DOHH2 (cell line): Measurements from ENCODE around the gene FCRL5.

Source experiments
- H3F3A ChIP-seq: fragments of 200-600 bp; sonication (generic), shearing (Covaris generic); 2 replicates; pipeline ENCODE4 v1.6.0; 2016; ENCODE audit warnings: antibody characterized with exemption, mild to moderate bottlenecking; ENCODE audit not compliant: control insufficient read depth, insufficient read depth
- H3K27ac ChIP-seq: fragments of 200-600 bp; sonication (generic); 2 replicates; pipeline ENCODE4 v1.5.1; 2014; ENCODE audit warnings: low read depth, mild to moderate bottlenecking, low read length, moderate library complexity
- H3K27me3 ChIP-seq: fragments of 200-600 bp; sonication (generic); 2 replicates; pipeline ENCODE4 v1.6.1; 2014; ENCODE audit warnings: mild to moderate bottlenecking, low read length, mixed read lengths; ENCODE audit not compliant: control insufficient read depth
- H3K36me3 ChIP-seq: fragments of 200-600 bp; sonication (generic); 2 replicates; pipeline ENCODE4 v1.6.1; 2014; ENCODE audit warnings: mild to moderate bottlenecking, low read length, moderate library complexity, mixed read lengths; ENCODE audit not compliant: control insufficient read depth
- H3K4me1 ChIP-seq: fragments of 200-600 bp; sonication (generic); 2 replicates; pipeline ENCODE4 v1.6.1; 2014; ENCODE audit warnings: mild to moderate bottlenecking, low read length, mixed read lengths; ENCODE audit not compliant: control insufficient read depth
- H3K4me2 ChIP-seq: fragments of 200-600 bp; sonication (generic); 2 replicates; pipeline ENCODE4 v1.6.0; 2014; ENCODE audit warnings: mild to moderate bottlenecking, low read length, moderate library complexity
- H3K4me3 ChIP-seq: fragments of 200-600 bp; sonication (generic); 2 replicates; pipeline ENCODE4 v1.5.1; 2014; ENCODE audit warnings: mild to moderate bottlenecking, low read length, mixed read lengths
- H3K79me2 ChIP-seq: fragments of 200-600 bp; sonication (generic); 2 replicates; pipeline ENCODE4 v1.6.1; 2014; ENCODE audit warnings: mild to moderate bottlenecking, low read length, mixed read lengths; ENCODE audit not compliant: control insufficient read depth
- H3K9me2 ChIP-seq: fragments of 200-600 bp; sonication (generic); replicated peaks from 2 replicates; pipeline ENCODE4 v1.6.1; 2014; ENCODE audit warnings: mild to moderate bottlenecking, low read length, mixed read lengths; ENCODE audit not compliant: control insufficient read depth
- H3K9me3 ChIP-seq: fragments of 200-600 bp; sonication (generic); 2 replicates; pipeline ENCODE4 v1.6.1; 2014; ENCODE audit warnings: antibody characterized with exemption, low read length, mixed read lengths; ENCODE audit not compliant: control insufficient read depth, insufficient read depth
- H4K20me1 ChIP-seq: fragments of 200-600 bp; sonication (generic); 2 replicates; pipeline ENCODE4 v1.6.0; 2014; ENCODE audit warnings: low read depth, mild to moderate bottlenecking, antibody characterized with exemption, low read length, moderate library complexity; ENCODE audit not compliant: control insufficient read depth, insufficient read depth
- EZH2phosphoT487 ChIP-seq: fragments of 200-600 bp; sonication (generic); IDR thresholded peaks from 2 replicates; pipeline ENCODE4 v1.6.1; 2017; ENCODE audit warnings: borderline replicate concordance, mild to moderate bottlenecking, antibody characterized with exemption, low read length, moderate library complexity, mixed read lengths
- TF ChIP-seq, protein P1 (sequence below): fragments of 200-600 bp; sonication (generic); IDR thresholded peaks from one replicate; pipeline ENCODE4 v1.5.1; 2014; ENCODE audit warnings: antibody characterized with exemption, mild to moderate bottlenecking, low read depth, low read length; ENCODE audit not compliant: poor library complexity, severe bottlenecking

Gene FCRL5

DNA sequence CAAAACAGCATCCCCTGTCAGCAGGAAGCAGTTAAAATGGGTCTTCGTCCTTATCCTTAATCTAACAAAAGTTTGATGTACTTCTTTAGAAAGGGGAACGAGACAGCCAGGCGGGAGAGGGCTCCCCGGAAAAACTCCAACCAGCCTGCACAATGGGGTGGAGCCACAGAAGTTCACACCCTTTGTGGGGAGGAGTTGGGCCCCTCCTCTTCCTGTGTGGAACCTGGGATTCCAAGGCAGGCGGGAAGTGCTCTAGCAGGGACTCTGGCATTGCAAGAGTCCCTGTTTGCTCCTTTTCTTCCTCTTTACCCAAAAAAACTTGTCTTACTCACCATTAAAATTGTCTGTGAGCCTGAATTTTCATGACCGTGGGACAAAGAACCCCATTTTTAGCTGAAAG, 47.7 kb downstream of the FCRL5 start:
- H3K4me2 ChIP-seq, result no peak overlapping the region

DNA sequence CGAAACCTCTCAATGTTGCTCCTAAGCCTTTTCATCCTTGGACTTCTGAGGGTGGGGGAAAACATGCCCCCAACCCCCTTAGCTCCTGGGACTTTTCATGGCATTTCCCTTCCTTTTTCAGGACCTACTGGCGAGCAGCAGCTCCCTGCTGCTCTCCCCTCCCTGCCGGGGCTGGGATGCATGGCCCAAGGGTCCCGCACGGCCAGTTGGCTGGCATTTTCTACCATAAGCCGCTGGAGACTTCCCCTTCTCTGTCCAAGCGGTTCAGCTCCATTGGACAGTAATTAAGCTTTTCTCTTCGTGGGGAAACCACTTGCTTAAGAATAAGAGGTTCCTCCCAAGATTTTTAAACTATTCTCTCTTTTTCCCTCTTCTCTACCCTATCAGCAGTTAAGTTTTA, 52.8 kb downstream of the FCRL5 start:
- no peaks in the 10 kb centered on the region for H3K27me3 ChIP-seq
- peaks cover 3% of the 10 kb centered on the region for H3K4me1 ChIP-seq
- no peak for TF ChIP-seq EZH2phosphoT487
- TF ChIP-seq, protein P1, sequence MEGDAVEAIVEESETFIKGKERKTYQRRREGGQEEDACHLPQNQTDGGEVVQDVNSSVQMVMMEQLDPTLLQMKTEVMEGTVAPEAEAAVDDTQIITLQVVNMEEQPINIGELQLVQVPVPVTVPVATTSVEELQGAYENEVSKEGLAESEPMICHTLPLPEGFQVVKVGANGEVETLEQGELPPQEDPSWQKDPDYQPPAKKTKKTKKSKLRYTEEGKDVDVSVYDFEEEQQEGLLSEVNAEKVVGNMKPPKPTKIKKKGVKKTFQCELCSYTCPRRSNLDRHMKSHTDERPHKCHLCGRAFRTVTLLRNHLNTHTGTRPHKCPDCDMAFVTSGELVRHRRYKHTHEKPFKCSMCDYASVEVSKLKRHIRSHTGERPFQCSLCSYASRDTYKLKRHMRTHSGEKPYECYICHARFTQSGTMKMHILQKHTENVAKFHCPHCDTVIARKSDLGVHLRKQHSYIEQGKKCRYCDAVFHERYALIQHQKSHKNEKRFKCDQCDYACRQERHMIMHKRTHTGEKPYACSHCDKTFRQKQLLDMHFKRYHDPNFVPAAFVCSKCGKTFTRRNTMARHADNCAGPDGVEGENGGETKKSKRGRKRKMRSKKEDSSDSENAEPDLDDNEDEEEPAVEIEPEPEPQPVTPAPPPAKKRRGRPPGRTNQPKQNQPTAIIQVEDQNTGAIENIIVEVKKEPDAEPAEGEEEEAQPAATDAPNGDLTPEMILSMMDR, result no peak
- no peaks in the 10 kb centered on the region for H3K9me2 ChIP-seq
- H4K20me1 ChIP-seq, result no peaks in the 10 kb centered on the region
- H3K79me2 ChIP-seq, result no peaks in the 10 kb centered on the region
- no peak overlapping the region for H3K27ac ChIP-seq
- no peaks in the 10 kb centered on the region for H3K9me3 ChIP-seq
- no peak overlapping the region for H3K4me2 ChIP-seq
- no peaks in the 10 kb centered on the region for H3K36me3 ChIP-seq
- H3K4me3 ChIP-seq, result no peak overlapping the region
- H3F3A ChIP-seq, result no peaks in the 10 kb centered on the region

More for the DNA sequence above, 47.7 kb downstream of the FCRL5 start:
- Histone ChIP-seq H3K27ac (no peak overlapping the region), H3K9me3 (no peaks in the 10 kb centered on the region), H3K9me2 (no peaks in the 10 kb centered on the region), H3K4me1 (peaks cover 44% of the 10 kb centered on the region), H3F3A (0 out of 2 replicates have a peak, but pooled peaks cover 3% of the 10 kb centered on the region), H3K79me2 (peaks cover under 1% of the 10 kb centered on the region; the same call in 1 of the 2 replicates), H4K20me1 (no peaks in the 10 kb centered on the region), H3K27me3 (no peaks in the 10 kb centered on the region), H3K36me3 (peaks cover 1% of the 10 kb centered on the region), H3K4me3 (no peak overlapping the region)
- no peak for TF ChIP-seq EZH2phosphoT487
- TF ChIP-seq, protein P1, result no peak

DNA sequence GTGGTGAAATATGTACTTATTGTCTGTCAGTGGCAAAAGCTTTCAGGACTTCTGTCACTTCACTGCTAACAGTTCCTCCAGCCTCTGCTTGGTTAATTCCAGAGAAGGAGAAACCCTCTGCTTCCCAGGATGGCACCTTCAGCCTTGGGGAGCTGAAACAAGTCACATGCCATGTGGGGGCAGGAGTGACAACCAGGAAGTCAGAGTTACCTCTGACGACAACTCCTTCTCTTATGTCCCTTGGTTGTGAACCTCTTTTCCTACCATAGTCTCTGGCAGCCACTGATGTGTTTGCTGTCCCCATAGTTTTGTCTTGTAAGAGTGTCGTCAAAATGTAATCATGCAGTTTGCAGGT, 53.6 kb downstream of the FCRL5 start:
- no peaks in the 10 kb centered on the region for H3K27me3 ChIP-seq
- H3K4me1 ChIP-seq, result peaks cover 3% of the 10 kb centered on the region; the same call in 1 of the 2 replicates
- H3K4me2 ChIP-seq, result no peak overlapping the region
- TF ChIP-seq, protein P1, result no peak
- no peak for TF ChIP-seq EZH2phosphoT487
- H3K36me3 ChIP-seq, result no peaks in the 10 kb centered on the region
- H4K20me1 ChIP-seq, result no peaks in the 10 kb centered on the region
- H3K4me3 ChIP-seq, result no peak overlapping the region
- no peaks in the 10 kb centered on the region for H3F3A ChIP-seq
- no peak overlapping the region for H3K27ac ChIP-seq
- no peaks in the 10 kb centered on the region for H3K9me3 ChIP-seq
- H3K79me2 ChIP-seq, result no peaks in the 10 kb centered on the region
- no peaks in the 10 kb centered on the region for H3K9me2 ChIP-seq
